Measurements from ENCODE around the gene SLC48A1.

- TF ChIP-seq, protein P1, sequence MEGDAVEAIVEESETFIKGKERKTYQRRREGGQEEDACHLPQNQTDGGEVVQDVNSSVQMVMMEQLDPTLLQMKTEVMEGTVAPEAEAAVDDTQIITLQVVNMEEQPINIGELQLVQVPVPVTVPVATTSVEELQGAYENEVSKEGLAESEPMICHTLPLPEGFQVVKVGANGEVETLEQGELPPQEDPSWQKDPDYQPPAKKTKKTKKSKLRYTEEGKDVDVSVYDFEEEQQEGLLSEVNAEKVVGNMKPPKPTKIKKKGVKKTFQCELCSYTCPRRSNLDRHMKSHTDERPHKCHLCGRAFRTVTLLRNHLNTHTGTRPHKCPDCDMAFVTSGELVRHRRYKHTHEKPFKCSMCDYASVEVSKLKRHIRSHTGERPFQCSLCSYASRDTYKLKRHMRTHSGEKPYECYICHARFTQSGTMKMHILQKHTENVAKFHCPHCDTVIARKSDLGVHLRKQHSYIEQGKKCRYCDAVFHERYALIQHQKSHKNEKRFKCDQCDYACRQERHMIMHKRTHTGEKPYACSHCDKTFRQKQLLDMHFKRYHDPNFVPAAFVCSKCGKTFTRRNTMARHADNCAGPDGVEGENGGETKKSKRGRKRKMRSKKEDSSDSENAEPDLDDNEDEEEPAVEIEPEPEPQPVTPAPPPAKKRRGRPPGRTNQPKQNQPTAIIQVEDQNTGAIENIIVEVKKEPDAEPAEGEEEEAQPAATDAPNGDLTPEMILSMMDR (IDR thresholded peaks at IDR 0.05), result no peak
- no peak for TF ChIP-seq POLR2A (IDR thresholded peaks at IDR 0.05)
Measured at GRCh38 chr12:47754881-47755280, 18.2 kb upstream of the SLC48A1 start.

Data from heart left ventricle (tissue), 13 donors.